ENCODE measurements around the gene CACHD1. TPM values are rescaled to one million over a fixed set of nuclear protein-coding genes. Genes with fewer than 3 reads are reported as not detected.

Gene CACHD1
- total and polyA plus RNA-seq, 9 of the 15 experiments (the other 6 are each of a cell fraction or from before 2014, with no cell fraction given) = 0.07 TPM; not detected in 8

DNA sequence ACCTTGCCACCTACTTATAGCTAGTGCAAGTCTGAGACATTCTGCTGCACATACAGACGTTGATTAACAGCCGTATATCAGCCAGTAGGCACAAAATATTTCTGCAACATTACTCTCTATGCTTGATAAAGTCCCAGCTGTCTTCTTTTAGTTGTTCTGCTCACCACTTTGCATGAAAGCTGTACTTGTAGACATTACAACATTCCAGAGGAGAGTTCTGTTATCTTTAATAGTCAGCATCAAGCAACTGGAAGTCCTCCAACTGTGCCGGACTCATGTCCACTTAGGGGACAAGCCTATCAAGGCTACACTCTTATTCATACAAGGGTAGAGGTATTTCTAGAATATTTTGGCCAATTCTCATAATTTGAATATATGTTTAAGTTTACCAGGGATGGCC, 50.0 kb downstream of the CACHD1 start (continued):
- no peak for TF ChIP-seq ERF (CRISPR knock-in tag; IDR thresholded peaks at IDR 0.05)
- TF ChIP-seq, protein P1, sequence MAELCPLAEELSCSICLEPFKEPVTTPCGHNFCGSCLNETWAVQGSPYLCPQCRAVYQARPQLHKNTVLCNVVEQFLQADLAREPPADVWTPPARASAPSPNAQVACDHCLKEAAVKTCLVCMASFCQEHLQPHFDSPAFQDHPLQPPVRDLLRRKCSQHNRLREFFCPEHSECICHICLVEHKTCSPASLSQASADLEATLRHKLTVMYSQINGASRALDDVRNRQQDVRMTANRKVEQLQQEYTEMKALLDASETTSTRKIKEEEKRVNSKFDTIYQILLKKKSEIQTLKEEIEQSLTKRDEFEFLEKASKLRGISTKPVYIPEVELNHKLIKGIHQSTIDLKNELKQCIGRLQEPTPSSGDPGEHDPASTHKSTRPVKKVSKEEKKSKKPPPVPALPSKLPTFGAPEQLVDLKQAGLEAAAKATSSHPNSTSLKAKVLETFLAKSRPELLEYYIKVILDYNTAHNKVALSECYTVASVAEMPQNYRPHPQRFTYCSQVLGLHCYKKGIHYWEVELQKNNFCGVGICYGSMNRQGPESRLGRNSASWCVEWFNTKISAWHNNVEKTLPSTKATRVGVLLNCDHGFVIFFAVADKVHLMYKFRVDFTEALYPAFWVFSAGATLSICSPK (IDR thresholded peaks at IDR 0.05; ENCODE audit: borderline replicate concordance) = no peak
- TF ChIP-seq, protein P2, sequence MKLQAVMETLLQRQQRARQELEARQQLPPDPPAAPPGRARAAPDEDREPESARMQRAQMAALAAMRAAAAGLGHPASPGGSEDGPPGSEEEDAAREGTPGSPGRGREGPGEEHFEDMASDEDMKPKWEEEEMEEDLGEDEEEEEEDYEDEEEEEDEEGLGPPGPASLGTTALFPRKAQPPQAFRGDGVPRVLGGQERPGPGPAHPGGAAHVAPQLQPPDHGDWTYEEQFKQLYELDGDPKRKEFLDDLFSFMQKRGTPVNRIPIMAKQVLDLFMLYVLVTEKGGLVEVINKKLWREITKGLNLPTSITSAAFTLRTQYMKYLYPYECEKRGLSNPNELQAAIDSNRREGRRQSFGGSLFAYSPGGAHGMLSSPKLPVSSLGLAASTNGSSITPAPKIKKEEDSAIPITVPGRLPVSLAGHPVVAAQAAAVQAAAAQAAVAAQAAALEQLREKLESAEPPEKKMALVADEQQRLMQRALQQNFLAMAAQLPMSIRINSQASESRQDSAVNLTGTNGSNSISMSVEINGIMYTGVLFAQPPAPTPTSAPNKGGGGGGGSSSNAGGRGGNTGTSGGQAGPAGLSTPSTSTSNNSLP (IDR thresholded peaks at IDR 0.05; ENCODE audit: borderline replicate concordance, low read depth, low read length) = no peak
- no peak for TF ChIP-seq MTF1 (CRISPR knock-in tag; IDR thresholded peaks at IDR 0.05; ENCODE audit: borderline replicate concordance)
- no peak for TF ChIP-seq PCBP2 (IDR thresholded peaks at IDR 0.05; ENCODE audit: low read depth, low read length, poor library complexity, severe bottlenecking)

- POLR2A ChIA-PET = no interaction called here
- CTCF ChIA-PET (ENCODE audit: low intra/inter-chr PET ratio) = no interaction called here
- H3K27ac ChIP-seq (ENCODE audit: extremely low read depth, low read depth, low read length) = no peak overlapping the region
- 0 out of 5 replicates have a peak, but pooled peaks cover 0 to 4% of the 10 kb centered on the region in 2 experiments for H3K27me3 ChIP-seq (ENCODE audit: control insufficient read depth in 2 of 2, insufficient read depth in 2 of 2, low read length in 2 of 2)
- no peaks in the 10 kb centered on the region for H3K9me1 ChIP-seq (ENCODE audit: control insufficient read depth, insufficient read depth, low read length)
- TF ChIP-seq ZNF512 (tag; IDR thresholded peaks at IDR 0.05) = no peak
- TF ChIP-seq RBM22 (IDR thresholded peaks at IDR 0.05; ENCODE audit: low read depth, low read length, poor library complexity, severe bottlenecking) = no peak
- TF ChIP-seq POLR3G (IDR thresholded peaks at IDR 0.05; ENCODE audit: extremely low read depth, insufficient read length, insufficient replicate concordance) = no peak
- TF ChIP-seq RBM15 (IDR thresholded peaks at IDR 0.05; ENCODE audit: insufficient read depth, low read length) = no peak
- TF ChIP-seq ZNF274 (IDR thresholded peaks at IDR 0.05; ENCODE audit: borderline replicate concordance, low read depth, low read length) = no peak
- no peak for TF ChIP-seq MEF2A (IDR thresholded peaks at IDR 0.05; ENCODE audit: control insufficient read depth, low read depth, low read length)
- no peaks in the 10 kb centered on the region for H3K4me1 ChIP-seq (replicated peaks in 1 of 2; ENCODE audit: control insufficient read depth in 2 of 2, insufficient read depth in 2 of 2, low read length in 2 of 2)
- DNase-seq (ENCODE audit: extremely low read depth in 1 of 4, low spot score in 3 of 4) = no peak
- no peak overlapping the region for H3K9ac ChIP-seq (ENCODE audit: insufficient read depth in 1 of 2, low read depth in 2 of 2, low read length in 2 of 2)
- H3K4me3 ChIP-seq = no peak overlapping the region
- H3K79me2 ChIP-seq (ENCODE audit: control insufficient read depth, insufficient read depth, low read length) = no peaks in the 10 kb centered on the region
- no peaks in the 10 kb centered on the region for H4K20me1 ChIP-seq (replicated peaks; ENCODE audit: control insufficient read depth, insufficient read depth, low read length)
- no peak overlapping the region for H3K4me2 ChIP-seq (ENCODE audit: insufficient read depth, low read length)
- no peaks in the 10 kb centered on the region for H3K9me3 ChIP-seq (replicated peaks; ENCODE audit: control insufficient read depth, insufficient read depth, low read depth, low read length)
- in situ Hi-C loops (cut with MboI) = no loop called here
- FAIRE-seq = no peak
- intact Hi-C loops (cut with micrococcal nuclease) = no loop called here
- H2AFZ ChIP-seq (ENCODE audit: low read depth, low read length) = no peak overlapping the region
- H3K36me3 ChIP-seq (ENCODE audit: control insufficient read depth, insufficient read depth, low read length) = no peaks in the 10 kb centered on the region
- no peak for ATAC-seq
- no TSS peak for BruUV-seq (replicated peaks)
Observed at GRCh38 chr1:64522740-64523139, 52.8 kb downstream of the CACHD1 start.

All from K562 (cell line).